RWPE1 (cell line): ENCODE data around the gene FXN.

Experiments
- CTCF ChIA-PET: fragments of 350-600 bp; sonication (Branson Sonifier 250); formaldehyde crosslinking; extraction: SDS; loops from one replicate; lab custom pipeline; 2021; lab: Yijun Ruan, JAX
- POLR2A ChIA-PET: fragments of 400-600 bp; formaldehyde crosslinking; extraction: SDS; loops from one replicate; lab custom pipeline; 2020; ENCODE audit warnings: antibody characterized with exemption; ENCODE audit not compliant: low non-redundant PET; lab: Yijun Ruan, JAX
- DNase-seq: peaks from one replicate; pipeline ENCODE4 v3.0.0; 2012; ENCODE audit warnings: low spot score
- H3K27ac ChIP-seq: fragments of 450-650 bp; 2 replicates; pipeline ENCODE4 v1.5.1; 2017
- TF ChIP-seq, protein P1 (sequence below): fragments of 450-650 bp; conservative IDR thresholded peaks from 2 replicates; pipeline ENCODE4 v1.5.1; 2017; ENCODE audit warnings: low read depth, mild to moderate bottlenecking

FXN gene

DNA sequence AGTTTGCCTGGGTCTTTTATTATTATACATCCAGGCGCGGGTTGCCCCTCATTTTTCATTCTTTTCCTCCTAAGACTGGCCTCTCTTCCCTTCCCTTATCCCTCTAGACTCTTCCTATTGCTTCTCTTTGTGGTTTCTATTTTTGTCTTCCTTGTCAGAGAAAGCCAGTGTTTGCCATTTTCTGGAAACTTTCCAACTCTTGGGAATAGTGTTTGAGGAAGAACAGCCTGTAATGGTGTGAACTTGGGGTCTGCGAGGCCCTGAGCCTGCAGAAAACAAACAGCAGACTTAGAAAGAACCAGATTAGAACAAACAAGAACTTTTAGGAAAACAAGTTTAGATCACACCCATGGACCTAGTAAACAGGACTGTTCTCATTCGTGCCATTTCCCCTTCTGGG, 37.2 kb upstream of the FXN start:
- ChIA-PET CTCF (interaction anchor here (1.0 kb wide), 1 partner anchor 13 kb away, joined by 3 read pairs; no protein-coding TSS in a partner anchor), POLR2A (interaction anchor here (0.7 kb wide), 1 partner anchor 219 kb away, joined by 4 read pairs; no protein-coding TSS in a partner anchor)
- no peak for DNase-seq
- TF ChIP-seq, protein P1, sequence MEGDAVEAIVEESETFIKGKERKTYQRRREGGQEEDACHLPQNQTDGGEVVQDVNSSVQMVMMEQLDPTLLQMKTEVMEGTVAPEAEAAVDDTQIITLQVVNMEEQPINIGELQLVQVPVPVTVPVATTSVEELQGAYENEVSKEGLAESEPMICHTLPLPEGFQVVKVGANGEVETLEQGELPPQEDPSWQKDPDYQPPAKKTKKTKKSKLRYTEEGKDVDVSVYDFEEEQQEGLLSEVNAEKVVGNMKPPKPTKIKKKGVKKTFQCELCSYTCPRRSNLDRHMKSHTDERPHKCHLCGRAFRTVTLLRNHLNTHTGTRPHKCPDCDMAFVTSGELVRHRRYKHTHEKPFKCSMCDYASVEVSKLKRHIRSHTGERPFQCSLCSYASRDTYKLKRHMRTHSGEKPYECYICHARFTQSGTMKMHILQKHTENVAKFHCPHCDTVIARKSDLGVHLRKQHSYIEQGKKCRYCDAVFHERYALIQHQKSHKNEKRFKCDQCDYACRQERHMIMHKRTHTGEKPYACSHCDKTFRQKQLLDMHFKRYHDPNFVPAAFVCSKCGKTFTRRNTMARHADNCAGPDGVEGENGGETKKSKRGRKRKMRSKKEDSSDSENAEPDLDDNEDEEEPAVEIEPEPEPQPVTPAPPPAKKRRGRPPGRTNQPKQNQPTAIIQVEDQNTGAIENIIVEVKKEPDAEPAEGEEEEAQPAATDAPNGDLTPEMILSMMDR: no peak
- no peak overlapping the region for H3K27ac ChIP-seq

DNA sequence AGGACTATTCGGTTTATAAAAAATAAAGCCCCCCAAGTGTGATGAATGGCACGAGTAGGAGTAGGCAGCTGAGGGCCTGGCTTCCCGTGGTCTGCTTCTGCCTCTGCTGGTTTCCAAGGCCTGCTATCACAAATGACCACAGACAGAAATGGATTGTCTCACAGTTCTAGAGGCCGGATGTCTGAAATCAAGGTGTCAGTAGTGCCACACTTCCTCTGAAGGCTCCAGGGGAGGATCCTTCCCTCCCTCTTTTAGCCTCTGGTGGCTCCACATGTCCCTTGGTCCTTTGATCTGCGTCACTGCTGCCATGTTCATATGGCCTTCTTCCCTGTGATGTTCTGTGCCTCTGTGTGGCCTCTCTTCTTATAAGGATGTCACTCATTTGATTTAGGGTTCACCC, 36.7 kb upstream of the FXN start:
- ChIA-PET POLR2A (no interaction called here), CTCF (interaction anchor here (0.5 to 1.3 kb wide), 10 partner anchors 11 to 415 kb away, joined by 3 to 8 read pairs (median 4); no protein-coding TSS in a partner anchor)
- TF ChIP-seq, protein P1: no peak
- no peak for DNase-seq
- no peak overlapping the region for H3K27ac ChIP-seq

DNA sequence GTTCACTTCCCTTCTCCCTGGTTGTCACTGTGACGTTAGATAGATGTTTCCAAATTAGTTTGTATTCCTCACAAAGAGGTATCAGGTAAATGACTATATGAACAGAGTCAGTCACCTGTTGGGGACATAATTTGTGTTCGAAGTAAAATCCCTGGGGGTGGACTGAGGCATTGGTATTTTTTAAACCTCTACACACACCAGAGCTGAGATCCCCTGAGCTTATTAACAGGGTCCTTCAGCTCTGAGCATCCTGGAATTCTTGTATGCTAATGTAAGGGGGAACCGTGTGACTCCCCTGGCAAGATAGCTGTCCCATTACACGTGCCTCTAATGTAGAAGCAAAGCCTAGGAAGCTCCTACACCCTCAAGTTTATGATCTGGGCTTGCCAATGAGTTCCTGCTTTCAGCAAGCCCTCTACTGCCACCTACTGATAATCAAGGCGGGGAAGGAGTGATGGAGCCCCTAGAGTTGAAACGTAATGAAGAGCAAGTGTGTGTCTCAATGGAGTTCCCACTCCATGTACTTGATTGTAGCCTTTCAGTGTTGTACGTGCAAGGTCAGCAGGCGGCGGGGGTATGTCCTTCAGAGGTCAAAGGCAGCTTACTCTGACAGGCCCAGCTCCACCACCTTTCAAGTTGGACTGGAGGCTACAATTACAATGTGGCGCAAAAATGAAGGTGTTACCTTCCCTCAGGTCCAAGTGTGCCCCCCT, 36.0 kb upstream of the FXN start:
- TF ChIP-seq, protein P1: peak; percentile 65
- POLR2A ChIA-PET: no interaction called here

DNA sequence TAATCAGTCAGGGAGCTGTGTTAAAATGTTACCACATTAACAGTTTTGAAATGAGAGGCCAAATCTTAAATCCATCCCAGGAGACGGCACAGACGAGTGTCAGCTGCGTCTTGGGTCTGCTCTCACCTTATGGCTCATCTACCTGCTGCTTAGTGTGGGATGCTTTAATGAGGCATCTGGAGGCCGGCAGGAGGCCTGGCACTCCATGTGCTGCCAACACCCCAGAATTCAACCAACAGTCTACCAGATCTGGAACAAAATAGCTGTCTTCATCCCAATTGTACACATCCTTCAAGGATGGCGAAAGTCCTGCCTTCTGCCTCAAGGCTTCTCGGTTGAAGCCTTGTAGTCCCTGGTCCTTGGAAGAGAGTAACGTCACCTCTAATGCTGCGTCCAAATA, 33.6 kb upstream of the FXN start:
- TF ChIP-seq, protein P1: no peak
- no peak for DNase-seq
- ChIA-PET CTCF (no interaction called here), POLR2A (no interaction called here)
- no peak overlapping the region for H3K27ac ChIP-seq

More for the DNA sequence above, 36.0 kb upstream of the FXN start:
- CTCF ChIA-PET: interaction anchor here (0.5 to 1.3 kb wide), 24 partner anchors 10 to 1952 kb away, joined by 3 to 18 read pairs (median 3); no protein-coding TSS in a partner anchor
- H3K27ac ChIP-seq: no peak overlapping the region
- peak; percentile 76 for DNase-seq

DNA sequence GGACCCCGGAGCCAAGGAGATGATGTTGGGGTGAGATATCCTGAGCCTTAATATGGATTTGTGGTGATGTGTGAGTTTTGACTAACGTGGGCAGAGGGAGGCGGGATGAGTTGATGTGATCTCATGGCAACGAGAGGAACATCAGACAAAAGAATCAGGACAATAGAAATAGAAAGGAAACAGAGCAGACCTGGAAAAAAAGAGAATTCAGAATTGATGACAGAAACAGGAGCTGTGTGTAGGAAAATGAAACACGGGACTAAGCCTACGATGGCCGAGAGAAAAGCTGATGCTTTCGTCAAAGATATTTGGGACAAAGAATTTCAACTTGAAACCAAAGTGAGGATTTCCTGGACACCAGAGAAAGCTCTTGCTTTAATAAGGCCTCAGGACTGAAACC, 32.5 kb upstream of the FXN start:
- H3K27ac ChIP-seq: no peak overlapping the region
- TF ChIP-seq, protein P1: no peak
- no peak for DNase-seq
- ChIA-PET POLR2A (interaction anchor here (0.6 to 0.7 kb wide), 2 partner anchors 171 to 200 kb away, joined by 3 read pairs; partner anchors contain the start of gene TJP2), CTCF (no interaction called here)

DNA sequence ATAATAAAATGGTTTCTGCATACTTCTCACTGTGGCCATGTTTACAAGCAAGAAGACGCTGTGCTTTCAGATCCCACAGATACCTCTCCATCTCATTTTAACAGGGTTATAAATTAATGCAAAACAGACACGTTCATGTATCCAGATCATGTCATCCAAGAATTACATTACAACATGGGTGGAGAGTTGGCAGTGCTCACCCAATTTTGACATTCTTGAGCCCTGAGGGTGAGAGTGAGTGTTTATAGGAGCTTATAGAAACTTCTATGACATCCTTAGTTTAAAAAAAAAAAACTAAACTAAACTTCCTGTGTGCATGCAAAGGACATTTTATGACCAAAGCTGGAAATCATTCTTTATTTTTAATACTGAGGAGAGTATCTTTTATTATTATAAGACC, 30.7 kb upstream of the FXN start:
- ChIA-PET CTCF (interaction anchor here (0.6 kb wide), 2 partner anchors 247 to 421 kb away, joined by 3 read pairs; no protein-coding TSS in a partner anchor), POLR2A (no interaction called here)
- TF ChIP-seq, protein P1: no peak
- no peak for DNase-seq
- no peak overlapping the region for H3K27ac ChIP-seq
